HL-60 (cell line): ENCODE data around the gene CFHR5.

ENCODE experiments used
- DNase-seq, 2 experiments: peaks; one replicate each; pipeline ENCODE4 v3.0.0-alpha.2; 2010 to 2020; ENCODE audit warnings: low read depth in 1 of 2, low spot score in 1 of 2
- H3K27ac ChIP-seq: fragments of 250-450 bp; sonication (Bioruptor Pico); replicated peaks from 2 replicates; pipeline ENCODE4 v1.5.1; 2020; ENCODE audit warnings: mild to moderate bottlenecking, moderate library complexity
- H3K27me3 ChIP-seq: fragments of 250-450 bp; sonication (Bioruptor Pico); 2 replicates; pipeline ENCODE4 v1.5.1; 2021; ENCODE audit warnings: mild to moderate bottlenecking, moderate library complexity; ENCODE audit not compliant: insufficient read depth, poor library complexity, severe bottlenecking
- H3K4me3 ChIP-seq: replicated peaks from 2 replicates; pipeline ENCODE4 v1.5.1; 2011; ENCODE audit warnings: mild to moderate bottlenecking, control low read depth, low read length; ENCODE audit not compliant: insufficient read depth
- CTCF ChIP-seq: IDR thresholded peaks from one replicate; pipeline ENCODE4 v1.5.1; 2011; ENCODE audit warnings: low read length, control low read depth, inconsistent platforms; ENCODE audit not compliant: insufficient read depth
- GABPA ChIP-seq: IDR thresholded peaks from 2 replicates; pipeline ENCODE4 v1.6.1; 2012; ENCODE audit warnings: low read depth
- POLR2AphosphoS5 ChIP-seq: IDR thresholded peaks from 2 replicates; pipeline ENCODE4 v1.6.1; 2012; ENCODE audit warnings: low read depth
- REST ChIP-seq: IDR thresholded peaks from 2 replicates; pipeline ENCODE4 v1.6.1; 2012; ENCODE audit warnings: low read depth; ENCODE audit not compliant: insufficient replicate concordance
- SPI1 ChIP-seq: IDR thresholded peaks from 2 replicates; pipeline ENCODE4 v1.6.1; 2012; ENCODE audit warnings: low read depth, mild to moderate bottlenecking, borderline replicate concordance

CFHR5 gene

GRCh38 chr1:197041486-197042353, 64.4 kb downstream of the CFHR5 start:
- TF ChIP-seq GABPA (no peak), SPI1 (no peak), REST (no peak), CTCF (no peak), POLR2AphosphoS5 (no peak)
- no peak overlapping the region for H3K27ac ChIP-seq
- H3K27me3 ChIP-seq: no peaks in the 10 kb centered on the region
- no peak for DNase-seq
- no peak overlapping the region for H3K4me3 ChIP-seq

- no peak for DNase-seq
These were observed 65.5 kb downstream of the CFHR5 start for GRCh38 chr1:197042676-197043341.

More at GRCh38 chr1:197042676-197043341, 65.5 kb downstream of the CFHR5 start:
- H3K27me3 ChIP-seq: no peaks in the 10 kb centered on the region
- no peak overlapping the region for H3K4me3 ChIP-seq
- TF ChIP-seq SPI1: no peak
- TF ChIP-seq POLR2AphosphoS5: no peak
- no peak for TF ChIP-seq CTCF
- TF ChIP-seq GABPA: no peak
- TF ChIP-seq REST: no peak
- H3K27ac ChIP-seq: no peak overlapping the region
